Activated naive CD8-positive, alpha-beta T cell treated with anti-CD3 and anti-CD28 coated beads, Interleukin-2, amount 10 ng/mL, durations not matched to agents 7 days and 5 days (primary cell): ENCODE data around the gene TMEM43. TPM values are rescaled to one million over a fixed set of nuclear protein-coding genes. Genes with fewer than 3 reads are reported as not detected.
A peak's percentile ranks its signal among the peaks of the same experiment; 100 is the strongest.

Experiments
- ATAC-seq: fragments of 150-1000 bp; cut with Tn5 transposase; one replicate; pipeline ENCODE4 v1.10.0; 2021; ENCODE audit warnings: low read depth, moderate library complexity
- POLR2A ChIA-PET: fragments of 350-600 bp; sonication (Branson Sonifier 250); formaldehyde crosslinking; loops from one replicate; lab custom pipeline; 2021; ENCODE audit warnings: antibody characterized with exemption; lab: Charles Lee
- DNase-seq: peaks from one replicate; pipeline ENCODE4 v3.0.0; 2021
- H3K27ac Mint-ChIP-seq: one replicate; pipeline ENCODE4 v1.8.0; 2022; ENCODE audit warnings: mild to moderate bottlenecking, mixed read lengths
- H3K27me3 Mint-ChIP-seq: one replicate; pipeline ENCODE4 v1.8.0; 2022; ENCODE audit warnings: mild to moderate bottlenecking, moderate library complexity, mixed read lengths
- H3K36me3 Mint-ChIP-seq: one replicate; pipeline ENCODE4 v1.8.0; 2021; ENCODE audit warnings: mild to moderate bottlenecking, mixed read lengths
- H3K4me1 Mint-ChIP-seq: one replicate; pipeline ENCODE4 v1.8.0; 2021; ENCODE audit warnings: mixed read lengths
- H3K4me3 Mint-ChIP-seq: one replicate; pipeline ENCODE4 v1.8.0; 2022; ENCODE audit warnings: mild to moderate bottlenecking, moderate library complexity, mixed read lengths
- H3K9me3 Mint-ChIP-seq: one replicate; pipeline ENCODE4 v1.8.0; 2021; ENCODE audit warnings: mixed read lengths
- total RNA-seq, 2 experiments: library from RNA; stranded (reverse); gene quantifications; one replicate each; pipeline ENCODE4 v1.2.3, GENCODE V29; 2021

The TMEM43 gene
- total RNA-seq, 2 experiments from 2014 or later, result 44.4 to 47.0 TPM

GRCh38 chr3:14135581-14135980 is 10.7 kb downstream of the TMEM43 start:
- POLR2A ChIA-PET, result no interaction called here
- H3K4me3 Mint-ChIP-seq, result no peak overlapping the region

GRCh38 chr3:14137004-14137403 is 12.2 kb downstream of the TMEM43 start:
- ATAC-seq, result no peak

More at GRCh38 chr3:14135581-14135980, 10.7 kb downstream of the TMEM43 start:
- Mint-ChIP-seq H3K27ac (no peak overlapping the region), H3K27me3 (no peaks in the 10 kb centered on the region), H3K36me3 (peaks cover 7% of the 10 kb centered on the region), H3K4me1 (no peaks in the 10 kb centered on the region), H3K9me3 (no peaks in the 10 kb centered on the region)
- no peak for ATAC-seq
- DNase-seq, result no peak

GRCh38 chr3:14137445-14137844 is 12.6 kb downstream of the TMEM43 start:
- peaks cover 1% of the 10 kb centered on the region for H3K4me1 Mint-ChIP-seq
- POLR2A ChIA-PET, result no interaction called here
- H3K36me3 Mint-ChIP-seq, result peaks cover 10% of the 10 kb centered on the region
- ATAC-seq (no peak), DNase-seq (no peak)
- H3K27me3 Mint-ChIP-seq, result no peaks in the 10 kb centered on the region
- no peak overlapping the region for H3K4me3 Mint-ChIP-seq
- H3K9me3 Mint-ChIP-seq, result no peaks in the 10 kb centered on the region
- H3K27ac Mint-ChIP-seq, result no peak overlapping the region

More at GRCh38 chr3:14137004-14137403, 12.2 kb downstream of the TMEM43 start:
- Mint-ChIP-seq H3K9me3 (no peaks in the 10 kb centered on the region), H3K4me1 (no peaks in the 10 kb centered on the region), H3K27me3 (no peaks in the 10 kb centered on the region), H3K27ac (no peak overlapping the region), H3K4me3 (no peak overlapping the region), H3K36me3 (peaks cover 7% of the 10 kb centered on the region)
- POLR2A ChIA-PET, result no interaction called here
- no peak for DNase-seq

- H3K27me3 Mint-ChIP-seq, result no peaks in the 10 kb centered on the region
- H3K27ac Mint-ChIP-seq, result no peak overlapping the region
- H3K4me1 Mint-ChIP-seq, result peaks cover 4% of the 10 kb centered on the region
- peaks cover 10% of the 10 kb centered on the region for H3K36me3 Mint-ChIP-seq
- no peak overlapping the region for H3K4me3 Mint-ChIP-seq
- POLR2A ChIA-PET, result no interaction called here
- no peaks in the 10 kb centered on the region for H3K9me3 Mint-ChIP-seq
- ATAC-seq, result no peak
- DNase-seq, result no peak
These were observed 13.4 kb downstream of the TMEM43 start for GRCh38 chr3:14138109-14138877.

GRCh38 chr3:14138878-14139655 is 14.2 kb downstream of the TMEM43 start:
- no peak overlapping the region for H3K4me3 Mint-ChIP-seq
- DNase-seq (no peak), ATAC-seq (no peak)
- no peak overlapping the region for H3K27ac Mint-ChIP-seq
- peaks cover 6% of the 10 kb centered on the region for H3K4me1 Mint-ChIP-seq
- no peaks in the 10 kb centered on the region for H3K9me3 Mint-ChIP-seq
- POLR2A ChIA-PET, result no interaction called here
- no peaks in the 10 kb centered on the region for H3K27me3 Mint-ChIP-seq
- peaks cover 10% of the 10 kb centered on the region for H3K36me3 Mint-ChIP-seq

GRCh38 chr3:14139771-14140170 is 14.9 kb downstream of the TMEM43 start:
- ATAC-seq (no peak), DNase-seq (no peak)
- POLR2A ChIA-PET, result no interaction called here

GRCh38 chr3:14140668-14141067 is 15.8 kb downstream of the TMEM43 start:
- H3K4me1 Mint-ChIP-seq, result peaks cover 16% of the 10 kb centered on the region
- POLR2A ChIA-PET, result no interaction called here
- no peak overlapping the region for H3K4me3 Mint-ChIP-seq

More at GRCh38 chr3:14139771-14140170, 14.9 kb downstream of the TMEM43 start:
- Mint-ChIP-seq H3K36me3 (peaks cover 10% of the 10 kb centered on the region), H3K27ac (no peak overlapping the region), H3K4me1 (peaks cover 11% of the 10 kb centered on the region), H3K9me3 (no peaks in the 10 kb centered on the region), H3K27me3 (no peaks in the 10 kb centered on the region), H3K4me3 (no peak overlapping the region)

GRCh38 chr3:14141144-14141543 is 16.3 kb downstream of the TMEM43 start:
- H3K27me3 Mint-ChIP-seq, result no peaks in the 10 kb centered on the region
- H3K9me3 Mint-ChIP-seq, result no peaks in the 10 kb centered on the region
- DNase-seq (no peak), ATAC-seq (no peak)
- POLR2A ChIA-PET, result interaction anchor here (5.6 kb wide), 1 partner anchor 37 kb away, joined by 31 read pairs; the partner anchor contains the start of genes LSM3 and XPC
- H3K36me3 Mint-ChIP-seq, result peaks cover 9% of the 10 kb centered on the region
- H3K4me1 Mint-ChIP-seq, result peaks cover 17% of the 10 kb centered on the region
- no peak overlapping the region for H3K4me3 Mint-ChIP-seq
- H3K27ac Mint-ChIP-seq, result no peak overlapping the region

More at GRCh38 chr3:14140668-14141067, 15.8 kb downstream of the TMEM43 start:
- ATAC-seq (no peak), DNase-seq (no peak)
- Mint-ChIP-seq H3K27ac (no peak overlapping the region), H3K36me3 (peaks cover 12% of the 10 kb centered on the region), H3K9me3 (no peaks in the 10 kb centered on the region), H3K27me3 (no peaks in the 10 kb centered on the region)

GRCh38 chr3:14141602-14142341 is 16.9 kb downstream of the TMEM43 start:
- Mint-ChIP-seq H3K4me3 (no peak overlapping the region), H3K36me3 (peaks cover 9% of the 10 kb centered on the region), H3K9me3 (no peaks in the 10 kb centered on the region), H3K27me3 (no peaks in the 10 kb centered on the region), H3K27ac (peak overlapping the region; percentile 45), H3K4me1 (peaks cover 17% of the 10 kb centered on the region)
- POLR2A ChIA-PET, result interaction anchor here (3.9 to 5.6 kb wide), 2 partner anchors 17 to 37 kb away, joined by 24 to 31 read pairs; partner anchors contain the start of genes CHCHD4, LSM3, TMEM43 and XPC
- ATAC-seq (no peak), DNase-seq (no peak)

- DNase-seq (no peak), ATAC-seq (no peak)
- Mint-ChIP-seq H3K9me3 (no peaks in the 10 kb centered on the region), H3K4me3 (peak overlapping the region; percentile 27), H3K27me3 (no peaks in the 10 kb centered on the region), H3K36me3 (peaks cover 9% of the 10 kb centered on the region), H3K27ac (peak overlapping the region; percentile 72), H3K4me1 (peaks cover 17% of the 10 kb centered on the region)
- POLR2A ChIA-PET, result interaction anchor here (3.9 to 5.6 kb wide), 2 partner anchors 18 to 36 kb away, joined by 24 to 31 read pairs; partner anchors contain the start of genes CHCHD4, LSM3, TMEM43 and XPC
These were observed 17.9 kb downstream of the TMEM43 start for GRCh38 chr3:14142567-14143270.

- Mint-ChIP-seq H3K9me3 (no peaks in the 10 kb centered on the region), H3K4me1 (peaks cover 17% of the 10 kb centered on the region), H3K27me3 (no peaks in the 10 kb centered on the region), H3K36me3 (peaks cover 9% of the 10 kb centered on the region), H3K27ac (peak overlapping the region; percentile 73), H3K4me3 (no peak overlapping the region)
- POLR2A ChIA-PET, result interaction anchor here (1.6 to 5.6 kb wide), 3 partner anchors 15 to 35 kb away, joined by 3 to 31 read pairs (median 24); partner anchors contain the start of genes CHCHD4, LSM3, TMEM43 and XPC
- no peak for DNase-seq
- no peak for ATAC-seq
These were observed 18.7 kb downstream of the TMEM43 start for GRCh38 chr3:14143271-14144225.
